Suprapubic skin (tissue), 4 donors: ENCODE data around the gene LASP1. TPM values are rescaled to one million over a fixed set of nuclear protein-coding genes. Genes with fewer than 3 reads are reported as not detected.
"Not testable (repeated sequence)": the region's sequence is repeated elsewhere in the genome, so short reads cannot be mapped to it uniquely, and the experiment has no call there.

Source experiments
- DNase-seq, 2 donors: peaks; one replicate each; pipeline ENCODE4 v3.0.0-alpha.2; 2019; ENCODE audit warnings: low spot score in 2 of 2
- H3K27ac ChIP-seq: fragments of 200-600 bp; sonication (generic); one replicate; pipeline ENCODE4 v1.5.1; 2019
- H3K27me3 ChIP-seq: fragments of 200-600 bp; sonication (generic); one replicate; pipeline ENCODE4 v1.5.1; 2019
- H3K36me3 ChIP-seq: fragments of 200-600 bp; sonication (generic); one replicate; pipeline ENCODE4 v1.5.1; 2019
- H3K4me1 ChIP-seq: fragments of 200-600 bp; sonication (generic); one replicate; pipeline ENCODE4 v1.5.1; 2019
- H3K4me3 ChIP-seq: fragments of 200-600 bp; sonication (generic); one replicate; pipeline ENCODE4 v1.5.1; 2019; ENCODE audit warnings: mild to moderate bottlenecking
- H3K9me3 ChIP-seq: fragments of 200-600 bp; sonication (generic); one replicate; pipeline ENCODE4 v1.5.1; 2019
- CTCF ChIP-seq, 2 donors: fragments of 200-600 bp in 1 of 2; fragments of 450-650 bp in 1 of 2; sonication (generic) in 1 of 2; IDR thresholded peaks; one replicate each; pipeline ENCODE4 v1.5.1; 2016 to 2019; ENCODE audit warnings: antibody characterized with exemption in 2 of 2, mild to moderate bottlenecking in 1 of 2, moderate library complexity in 1 of 2
- EP300 ChIP-seq: sonication (generic); formaldehyde crosslinking; IDR thresholded peaks from one replicate; pipeline ENCODE4 v1.6.1; 2017; ENCODE audit warnings: antibody characterized with exemption
- POLR2A ChIP-seq, 2 donors: fragments of 450-650 bp; IDR thresholded peaks; one replicate each; pipeline ENCODE4 v1.6.1; 2017; ENCODE audit warnings: antibody characterized with exemption in 2 of 2, mild to moderate bottlenecking in 2 of 2, moderate library complexity in 2 of 2
- POLR2AphosphoS5 ChIP-seq, 3 donors: sonication (generic); formaldehyde crosslinking; IDR thresholded peaks; one replicate each; pipeline ENCODE4 v1.6.1; 2017; ENCODE audit warnings: antibody characterized with exemption in 3 of 3
- WGBS: methylation state at CpG from one replicate; pipeline ENCODE4 v1.1.5; 2018; 5-methylcytosine and 5-hydroxymethylcytosine counted together
- total RNA-seq, 4 donors: library from RNA; depleted of rRNA; stranded (reverse); fragments of >200 nt; gene quantifications; one replicate each; pipeline ENCODE4 v1.1.0, GENCODE V29; 2016

The LASP1 gene
- total RNA-seq, 4 donors from 2014 or later = 83.1 to 124 (median 99.6) TPM

GRCh38 chr17:38939987-38940386 is 70.1 kb downstream of the LASP1 start:
- H3K9me3 ChIP-seq = no peaks in the 10 kb centered on the region
- H3K36me3 ChIP-seq = no peaks in the 10 kb centered on the region
- no peak for DNase-seq
- no peak overlapping the region for H3K4me3 ChIP-seq
- H3K27me3 ChIP-seq = no peaks in the 10 kb centered on the region
- no peak for TF ChIP-seq EP300
- no peak for TF ChIP-seq CTCF (IDR thresholded peaks at IDR 0.05)
- TF ChIP-seq POLR2A (IDR thresholded peaks at IDR 0.05) = no peak
- TF ChIP-seq POLR2AphosphoS5 (IDR thresholded peaks at IDR 0.05) = no peak
- no peak overlapping the region for H3K27ac ChIP-seq
- no peaks in the 10 kb centered on the region for H3K4me1 ChIP-seq

DNA sequence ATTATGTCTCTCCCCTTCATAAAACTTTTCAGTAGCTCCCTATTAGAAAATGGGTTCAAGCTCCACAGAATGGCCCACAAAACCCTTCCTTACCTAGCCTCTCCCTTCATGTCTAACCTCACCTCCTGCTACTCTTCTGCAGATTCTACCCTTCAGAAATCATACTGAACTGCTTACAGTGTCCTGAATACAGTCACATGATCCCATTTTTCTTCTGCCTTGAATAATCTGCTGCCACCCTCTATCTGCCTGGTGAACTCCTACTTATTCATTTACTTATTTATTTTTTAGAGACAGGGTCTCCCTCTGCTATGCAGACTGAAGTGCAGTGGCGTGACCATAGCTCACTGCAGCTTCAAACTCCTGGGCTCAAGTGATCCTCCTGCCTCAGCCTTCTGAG is 70.5 kb downstream of the LASP1 start:
- Histone ChIP-seq H3K9me3 (no peaks in the 10 kb centered on the region), H3K27me3 (no peaks in the 10 kb centered on the region), H3K4me1 (no peaks in the 10 kb centered on the region), H3K36me3 (no peaks in the 10 kb centered on the region), H3K4me3 (no peak overlapping the region), H3K27ac (no peak overlapping the region)
- 94% methylated on average over 1 of the region's 1 CpG for WGBS
- no peak for TF ChIP-seq POLR2A (IDR thresholded peaks at IDR 0.05)
- TF ChIP-seq CTCF (IDR thresholded peaks at IDR 0.05) = no peak
- no peak for TF ChIP-seq EP300
- TF ChIP-seq POLR2AphosphoS5 (IDR thresholded peaks at IDR 0.05) = no peak
- no peak for DNase-seq

- Histone ChIP-seq H3K27me3 (no peaks in the 10 kb centered on the region), H3K9me3 (no peaks in the 10 kb centered on the region), H3K27ac (no peak overlapping the region), H3K36me3 (no peaks in the 10 kb centered on the region), H3K4me1 (no peaks in the 10 kb centered on the region), H3K4me3 (no peak overlapping the region)
- WGBS = 49% methylated on average over 4 of the region's 4 CpGs
- no peak for DNase-seq
- TF ChIP-seq POLR2AphosphoS5 (IDR thresholded peaks at IDR 0.05) = no peak
- TF ChIP-seq EP300 = no peak
- TF ChIP-seq POLR2A (IDR thresholded peaks at IDR 0.05) = no peak
- no peak for TF ChIP-seq CTCF (IDR thresholded peaks at IDR 0.05)
These were observed 73.0 kb downstream of the LASP1 start for GRCh38 chr17:38942696-38943334.

- WGBS = 64% methylated on average over 8 of the region's 8 CpGs
- no peak overlapping the region for H3K27ac ChIP-seq
- DNase-seq = no peak
- H3K4me1 ChIP-seq = no peaks in the 10 kb centered on the region
- no peak overlapping the region for H3K4me3 ChIP-seq
- TF ChIP-seq POLR2AphosphoS5 (IDR thresholded peaks at IDR 0.05) (no peak), POLR2A (IDR thresholded peaks at IDR 0.05) (no peak), EP300 (no peak), CTCF (IDR thresholded peaks at IDR 0.05) (no peak)
- H3K36me3 ChIP-seq = no peaks in the 10 kb centered on the region
- H3K27me3 ChIP-seq = no peaks in the 10 kb centered on the region
- H3K9me3 ChIP-seq = no peaks in the 10 kb centered on the region
These were observed 73.7 kb downstream of the LASP1 start for GRCh38 chr17:38943607-38944006.

GRCh38 chr17:38947189-38947588 is 77.3 kb downstream of the LASP1 start:
- 80% methylated on average over 2 of the region's 2 CpGs for WGBS

GRCh38 chr17:38953800-38954199 is 83.9 kb downstream of the LASP1 start:
- not testable (repeated sequence) for H3K9me3 ChIP-seq, H3K4me3 ChIP-seq, H3K27me3 ChIP-seq, H3K4me1 ChIP-seq, DNase-seq, H3K27ac ChIP-seq, H3K36me3 ChIP-seq
- WGBS = 81% methylated on average over 7 of the region's 7 CpGs

More at GRCh38 chr17:38947189-38947588, 77.3 kb downstream of the LASP1 start:
- Histone ChIP-seq H3K4me1 (no peaks in the 10 kb centered on the region), H3K36me3 (no peaks in the 10 kb centered on the region), H3K27me3 (no peaks in the 10 kb centered on the region), H3K27ac (no peak overlapping the region), H3K9me3 (no peaks in the 10 kb centered on the region), H3K4me3 (no peak overlapping the region)
- TF ChIP-seq POLR2A (IDR thresholded peaks at IDR 0.05) (no peak), EP300 (no peak), POLR2AphosphoS5 (IDR thresholded peaks at IDR 0.05) (no peak), CTCF (IDR thresholded peaks at IDR 0.05) (no peak)
- DNase-seq = no peak
